ENCODE results near the gene ALS2CL.

The ALS2CL gene

GRCh38 chr3:46629551-46630517 is 63.6 kb downstream of the ALS2CL start:
- peak; percentile 65 for DNase-seq

DNA sequence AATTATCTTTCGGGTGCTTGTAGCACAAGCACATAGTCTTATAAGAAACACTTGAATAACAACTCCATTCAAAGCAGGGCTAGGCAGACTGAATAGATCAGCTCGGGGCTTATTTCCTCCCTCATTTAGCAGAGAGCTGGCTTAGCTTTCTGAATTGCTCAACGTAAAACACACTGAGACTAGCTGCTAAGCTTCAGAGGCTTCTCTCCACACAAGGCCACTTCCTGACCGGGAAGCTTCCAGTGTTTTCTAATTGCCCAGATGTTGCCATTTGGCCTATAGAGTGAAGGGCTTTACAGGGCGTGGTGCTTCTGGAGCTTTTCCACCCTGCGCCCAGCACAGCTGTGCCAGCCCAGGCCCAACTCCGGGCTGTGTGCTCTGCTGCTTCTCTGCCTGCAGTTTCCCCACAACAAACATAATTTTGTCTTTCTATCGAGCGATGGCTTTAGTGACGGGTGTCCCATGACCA is 64.5 kb downstream of the ALS2CL start:
- no peak for DNase-seq

GRCh38 chr3:46627078-46627477 is 66.4 kb downstream of the ALS2CL start:
- DNase-seq: no peak

- no peak for DNase-seq
Measured at GRCh38 chr3:46626039-46626438, 67.4 kb downstream of the ALS2CL start.

DNA sequence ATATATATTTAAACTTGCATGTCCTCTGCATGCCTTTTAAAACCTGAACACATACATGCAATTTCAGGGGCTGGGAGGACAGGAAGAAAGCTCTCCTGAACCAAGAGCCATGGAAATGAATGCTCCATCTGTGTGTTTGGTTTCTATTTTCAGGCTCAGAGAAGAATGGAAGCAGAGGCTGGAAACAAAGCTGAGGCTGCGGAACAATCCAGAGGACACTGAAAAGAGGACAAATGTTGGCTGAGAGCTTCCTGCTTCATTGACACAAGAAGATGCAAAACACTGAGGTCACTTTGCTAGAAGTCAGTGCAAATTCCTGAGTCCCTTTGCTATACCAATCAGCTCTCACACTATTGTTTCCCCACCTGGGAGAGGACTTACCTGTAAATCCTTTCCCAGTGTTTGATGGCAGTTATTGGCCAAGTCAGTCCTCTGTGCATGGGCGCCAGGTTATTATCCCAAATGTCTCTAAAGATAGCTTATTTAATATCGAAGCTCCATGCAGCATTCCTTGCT is 68.4 kb downstream of the ALS2CL start:
- DNase-seq: no peak

- no peak for DNase-seq
Measured at GRCh38 chr3:46624533-46624932, 68.9 kb downstream of the ALS2CL start.

- DNase-seq: no peak
Measured at GRCh38 chr3:46619845-46620778, 73.4 kb downstream of the ALS2CL start.

All from activated CD4-positive, alpha-beta T cell treated with anti-CD3 and anti-CD28 coated beads for 1 hour (primary cell).